Large intestine (tissue), 3 donors: ENCODE data around the gene FATE1. TPM values are rescaled to one million over a fixed set of nuclear protein-coding genes. Genes with fewer than 3 reads are reported as not detected.

Experiments
- DNase-seq, 2 donors: peaks; one replicate each; pipeline versions ENCODE4 v3.0.0 to v3.0.0-alpha.2; 2013
- H3K27ac ChIP-seq: one replicate; pipeline ENCODE4 v1.5.1; 2013; ENCODE audit warnings: low read length
- H3K27me3 ChIP-seq: 2 replicates; pipeline ENCODE4 v1.6.1; 2013; ENCODE audit warnings: low read length; ENCODE audit not compliant: control insufficient read depth, insufficient read depth
- H3K36me3 ChIP-seq: 2 replicates; pipeline ENCODE4 v1.6.1; 2013; ENCODE audit warnings: low read length; ENCODE audit not compliant: control insufficient read depth, insufficient read depth
- H3K4me1 ChIP-seq: one replicate; pipeline ENCODE4 v1.6.1; 2013; ENCODE audit warnings: low read length; ENCODE audit not compliant: control insufficient read depth, insufficient read depth
- H3K4me3 ChIP-seq: one replicate; pipeline ENCODE4 v1.5.1; 2013; ENCODE audit warnings: low read length
- H3K9me3 ChIP-seq: one replicate; pipeline ENCODE4 v1.6.1; 2013; ENCODE audit warnings: mild to moderate bottlenecking, low read depth, low read length, moderate library complexity; ENCODE audit not compliant: control insufficient read depth
- WGBS: methylation state at CpG from one replicate; pipeline ENCODE4 v1.1.5; 2013; ENCODE audit warnings: low lambda C conversion rate; ENCODE audit not compliant: insufficient coverage; 5-methylcytosine and 5-hydroxymethylcytosine counted together
- polyA plus RNA-seq: library from polyadenylated mRNA; unstranded; fragments of 120-200 nt; gene quantifications from one replicate; pipeline ENCODE4 v1.2.1, GENCODE V29; 2013

Gene FATE1
- polyA plus RNA-seq, 1 donor: 0.09 TPM

- Histone ChIP-seq H3K4me3 (no peak overlapping the region), H3K9me3 (no peaks in the 10 kb centered on the region), H3K27ac (no peak overlapping the region), H3K27me3 (no peaks in the 10 kb centered on the region), H3K36me3 (no peaks in the 10 kb centered on the region), H3K4me1 (no peaks in the 10 kb centered on the region)
- DNase-seq: no peak
- no CpG with 5 or more reads among the region's 7 CpGs for WGBS
These were observed 12.3 kb upstream of the FATE1 start for GRCh38 chrX:151703487-151703886.

- Histone ChIP-seq H3K4me3 (no peak overlapping the region), H3K27me3 (no peaks in the 10 kb centered on the region), H3K36me3 (no peaks in the 10 kb centered on the region), H3K27ac (no peak overlapping the region), H3K9me3 (no peaks in the 10 kb centered on the region), H3K4me1 (no peaks in the 10 kb centered on the region)
- no CpG with 5 or more reads among the region's 13 CpGs for WGBS
- DNase-seq: no peak
These were observed 11.7 kb upstream of the FATE1 start for GRCh38 chrX:151704041-151704663.

- no peaks in the 10 kb centered on the region for H3K9me3 ChIP-seq
- WGBS: no CpG with 5 or more reads among the region's 7 CpGs
- H3K27ac ChIP-seq: no peak overlapping the region
- H3K4me3 ChIP-seq: no peak overlapping the region
- H3K4me1 ChIP-seq: no peaks in the 10 kb centered on the region
- H3K36me3 ChIP-seq: no peaks in the 10 kb centered on the region
- no peak for DNase-seq
- H3K27me3 ChIP-seq: no peaks in the 10 kb centered on the region
These were observed 7.0 kb upstream of the FATE1 start for GRCh38 chrX:151708821-151709220.

- H3K4me1 ChIP-seq: no peaks in the 10 kb centered on the region
- H3K27me3 ChIP-seq: no peaks in the 10 kb centered on the region
- DNase-seq: no peak
- H3K4me3 ChIP-seq: no peak overlapping the region
- no peak overlapping the region for H3K27ac ChIP-seq
- H3K9me3 ChIP-seq: no peaks in the 10 kb centered on the region
- no CpG with 5 or more reads among the region's 2 CpGs for WGBS
- no peaks in the 10 kb centered on the region for H3K36me3 ChIP-seq
These were observed 5.4 kb upstream of the FATE1 start for GRCh38 chrX:151710457-151710856.

GRCh38 chrX:151711154-151711553, 4.7 kb upstream of the FATE1 start:
- Histone ChIP-seq H3K9me3 (no peaks in the 10 kb centered on the region), H3K4me1 (no peaks in the 10 kb centered on the region), H3K27ac (no peak overlapping the region), H3K36me3 (no peaks in the 10 kb centered on the region), H3K4me3 (no peak overlapping the region), H3K27me3 (no peaks in the 10 kb centered on the region)
- DNase-seq: no peak
- WGBS: no CpG with 5 or more reads among the region's 5 CpGs

- peak in 1 of 2 donors; percentile 19 for DNase-seq
- Histone ChIP-seq H3K9me3 (no peaks in the 10 kb centered on the region), H3K4me3 (no peak overlapping the region), H3K27me3 (no peaks in the 10 kb centered on the region), H3K27ac (no peak overlapping the region), H3K4me1 (no peaks in the 10 kb centered on the region), H3K36me3 (no peaks in the 10 kb centered on the region)
- WGBS: no CpG with 5 or more reads among the region's 2 CpGs
These were observed 4.0 kb upstream of the FATE1 start for GRCh38 chrX:151711787-151712186.

GRCh38 chrX:151712253-151712652, 3.6 kb upstream of the FATE1 start:
- Histone ChIP-seq H3K4me3 (no peak overlapping the region), H3K9me3 (no peaks in the 10 kb centered on the region), H3K4me1 (no peaks in the 10 kb centered on the region), H3K36me3 (no peaks in the 10 kb centered on the region), H3K27me3 (no peaks in the 10 kb centered on the region), H3K27ac (no peak overlapping the region)
- no CpG with 5 or more reads among the region's 3 CpGs for WGBS
- DNase-seq: no peak

GRCh38 chrX:151713849-151714248, 2.0 kb upstream of the FATE1 start:
- H3K9me3 ChIP-seq: no peaks in the 10 kb centered on the region
- H3K27ac ChIP-seq: no peak overlapping the region
- no peaks in the 10 kb centered on the region for H3K4me1 ChIP-seq
- no peak overlapping the region for H3K4me3 ChIP-seq
- no CpG with 5 or more reads among the region's 3 CpGs for WGBS
- no peaks in the 10 kb centered on the region for H3K36me3 ChIP-seq
- no peaks in the 10 kb centered on the region for H3K27me3 ChIP-seq
- no peak for DNase-seq

GRCh38 chrX:151714362-151714761, 1.5 kb upstream of the FATE1 start:
- Histone ChIP-seq H3K4me3 (no peak overlapping the region), H3K27me3 (no peaks in the 10 kb centered on the region), H3K27ac (no peak overlapping the region), H3K9me3 (no peaks in the 10 kb centered on the region), H3K4me1 (no peaks in the 10 kb centered on the region), H3K36me3 (no peaks in the 10 kb centered on the region)
- WGBS: no CpG with 5 or more reads among the region's 5 CpGs
- DNase-seq: no peak

- Histone ChIP-seq H3K27me3 (no peaks in the 10 kb centered on the region), H3K9me3 (no peaks in the 10 kb centered on the region), H3K27ac (no peak overlapping the region), H3K4me3 (no peak overlapping the region), H3K4me1 (no peaks in the 10 kb centered on the region), H3K36me3 (no peaks in the 10 kb centered on the region)
- peak; percentile 11 to 33 for DNase-seq
- no CpG with 5 or more reads among the region's 24 CpGs for WGBS
These were observed 6.5 kb downstream of the FATE1 start for GRCh38 chrX:151722241-151722846.

- no peak for DNase-seq
- Histone ChIP-seq H3K27ac (no peak overlapping the region), H3K4me3 (no peak overlapping the region), H3K36me3 (no peaks in the 10 kb centered on the region), H3K4me1 (no peaks in the 10 kb centered on the region), H3K27me3 (no peaks in the 10 kb centered on the region), H3K9me3 (no peaks in the 10 kb centered on the region)
- no CpG with 5 or more reads among the region's 7 CpGs for WGBS
These were observed 7.4 kb downstream of the FATE1 start for GRCh38 chrX:151723156-151723760.
